ENCODE results near the gene MTFMT. TPM values are rescaled to one million over a fixed set of nuclear protein-coding genes. Genes with fewer than 3 reads are reported as not detected.
A peak's percentile ranks its signal among the peaks of the same experiment; 100 is the strongest.

The MTFMT gene
- total and polyA plus RNA-seq, 2 of the 4 experiments (the other 2 are of a cell fraction): 8.9 to 21.3 TPM

DNA sequence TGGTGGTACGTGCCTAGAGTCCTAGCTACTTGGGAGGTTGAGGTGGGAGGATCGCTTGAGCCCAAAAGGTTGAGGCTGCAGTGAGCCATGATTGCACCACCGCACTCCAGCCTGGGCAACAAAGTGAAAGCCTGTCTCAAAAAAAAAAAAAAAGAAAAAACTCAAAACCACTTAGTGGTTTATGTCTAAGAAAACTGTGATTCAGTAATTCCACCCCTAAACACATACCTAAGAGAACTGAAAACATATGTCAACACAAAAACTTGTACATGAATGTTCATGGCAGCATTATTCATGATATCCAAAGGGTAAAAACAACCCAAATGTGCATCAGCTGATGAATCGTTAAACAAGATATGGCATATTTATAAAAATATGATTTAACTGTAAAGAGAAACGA, 54.0 kb downstream of the MTFMT start:
- ATAC-seq (ENCODE audit: low read depth) (no peak), DNase-seq (peak; percentile 12)
- peaks cover 49% of the 10 kb centered on the region for H3K36me3 ChIP-seq (ENCODE audit: control insufficient read depth, insufficient read depth, low read length)
- intact Hi-C loops (cut with micrococcal nuclease) (no loop called here), in situ Hi-C loops (cut with MboI; ENCODE audit: low sequenced_read_pairs) (no loop called here), dilution Hi-C loops (cut with HindIII; ENCODE audit: low sequenced_read_pairs, unreplicated experiment) (no loop called here)
- H4K5ac ChIP-seq (ENCODE audit: low read depth, low read length): no peak overlapping the region
- H3K79me1 ChIP-seq (ENCODE audit: low read depth in 1 of 2, low read length in 2 of 2): peaks cover 2 to 6% of the 10 kb centered on the region in 2 experiments; a peak in 1 of 4 replicates
- H3K9ac ChIP-seq (ENCODE audit: low read depth, low read length): no peak overlapping the region
- no peak overlapping the region for H3K4ac ChIP-seq (ENCODE audit: low read depth, low read length)
- H2BK15ac ChIP-seq (ENCODE audit: low read depth, low read length): no peak overlapping the region
- H4K8ac ChIP-seq (ENCODE audit: low read depth in 2 of 2, low read length in 2 of 2): no peak overlapping the region
- no peak overlapping the region for H3K56ac ChIP-seq (ENCODE audit: extremely low read depth, insufficient read depth, low read length)
- H3K27me3 ChIP-seq (ENCODE audit: control insufficient read depth, insufficient read depth, low read length): no peaks in the 10 kb centered on the region
- H2AK9ac ChIP-seq (replicated peaks; ENCODE audit: low read depth, low read length, poor library complexity): no peak overlapping the region
- H4K91ac ChIP-seq (ENCODE audit: insufficient read depth, low read depth, low read length): no peak overlapping the region
- H2AFZ ChIP-seq (replicated peaks; ENCODE audit: low read length, poor library complexity): no peak overlapping the region
- no peak overlapping the region for H2BK20ac ChIP-seq (ENCODE audit: low read depth, low read length)
- TF ChIP-seq, protein P1, sequence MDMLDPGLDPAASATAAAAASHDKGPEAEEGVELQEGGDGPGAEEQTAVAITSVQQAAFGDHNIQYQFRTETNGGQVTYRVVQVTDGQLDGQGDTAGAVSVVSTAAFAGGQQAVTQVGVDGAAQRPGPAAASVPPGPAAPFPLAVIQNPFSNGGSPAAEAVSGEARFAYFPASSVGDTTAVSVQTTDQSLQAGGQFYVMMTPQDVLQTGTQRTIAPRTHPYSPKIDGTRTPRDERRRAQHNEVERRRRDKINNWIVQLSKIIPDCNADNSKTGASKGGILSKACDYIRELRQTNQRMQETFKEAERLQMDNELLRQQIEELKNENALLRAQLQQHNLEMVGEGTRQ (IDR thresholded peaks at IDR 0.05; ENCODE audit: low read depth, low read length): no peak
- H3K14ac ChIP-seq (replicated peaks; ENCODE audit: low read depth, low read length): no peak overlapping the region
- no peak overlapping the region for H3K18ac ChIP-seq (ENCODE audit: low read depth, low read length)
- H2BK5ac ChIP-seq (ENCODE audit: low read depth, low read length, poor library complexity, severe bottlenecking): no peak overlapping the region
- WGBS, 2 experiments (ENCODE audit: extremely low coverage in 2 of 2, insufficient read length in 1 of 2): no CpG with 5 or more reads among the region's 5 CpGs
- no peak overlapping the region for H3K4me2 ChIP-seq (ENCODE audit: low read depth, low read length)
- no TSS peak for BruUV-seq (replicated peaks)
- H3K9me1 ChIP-seq (ENCODE audit: insufficient read depth, low read length): no peaks in the 10 kb centered on the region
- H3K27ac ChIP-seq (ENCODE audit: insufficient read depth, low read length): no peak overlapping the region
- no peaks in the 10 kb centered on the region for H3K4me1 ChIP-seq (ENCODE audit: control insufficient read depth, insufficient read depth, low read length)
- no peaks in the 10 kb centered on the region for H4K20me1 ChIP-seq (ENCODE audit: insufficient read depth, low read length)
- H3K9me3 ChIP-seq (ENCODE audit: control insufficient read depth, insufficient read depth, low read length): no peaks in the 10 kb centered on the region
- no peak overlapping the region for H3K4me3 ChIP-seq (ENCODE audit: insufficient read depth, low read depth, low read length)
- no peak overlapping the region for H2BK120ac ChIP-seq (ENCODE audit: low read depth, low read length)
- ChIA-PET CTCF (no interaction called here), POLR2A (ENCODE audit: unreplicated experiment) (no interaction called here)
- no peak overlapping the region for H2AK5ac ChIP-seq (ENCODE audit: low read depth, low read length)
- H3K23ac ChIP-seq (ENCODE audit: low read depth, low read length): no peak overlapping the region

Measured in IMR-90 (cell line).